Stimulated activated CD4-positive, alpha-beta T cell treated with anti-CD3 and anti-CD28 coated beads, Interleukin-2, amount 100 ng/mL, for 24 hours (primary cell): ENCODE measurements around the gene SMYD1.

Experiments used
- DNase-seq, 2 donors: peaks; one replicate each; pipeline ENCODE4 v3.0.0-alpha.2; 2020

The SMYD1 gene

DNA sequence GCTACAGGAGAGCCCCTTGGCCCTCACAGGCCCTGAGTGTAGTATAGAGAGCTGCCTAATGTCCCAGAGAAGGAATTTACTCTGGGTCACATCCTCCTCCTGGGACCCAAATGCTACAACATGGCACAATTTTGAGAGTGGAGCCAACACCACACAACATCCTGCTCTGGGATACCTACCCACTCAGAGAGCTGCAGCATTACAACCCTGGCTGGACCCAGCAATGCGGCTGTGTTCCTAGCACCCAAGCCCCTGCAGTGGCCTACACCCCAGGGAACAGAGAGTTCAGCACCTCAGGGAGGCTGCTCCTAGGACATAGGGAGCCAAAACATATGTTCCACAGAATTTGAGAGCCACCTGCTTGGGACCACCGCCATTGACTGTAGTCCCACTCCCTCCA, 79.5 kb downstream of the SMYD1 start:
- no peak for DNase-seq

DNA sequence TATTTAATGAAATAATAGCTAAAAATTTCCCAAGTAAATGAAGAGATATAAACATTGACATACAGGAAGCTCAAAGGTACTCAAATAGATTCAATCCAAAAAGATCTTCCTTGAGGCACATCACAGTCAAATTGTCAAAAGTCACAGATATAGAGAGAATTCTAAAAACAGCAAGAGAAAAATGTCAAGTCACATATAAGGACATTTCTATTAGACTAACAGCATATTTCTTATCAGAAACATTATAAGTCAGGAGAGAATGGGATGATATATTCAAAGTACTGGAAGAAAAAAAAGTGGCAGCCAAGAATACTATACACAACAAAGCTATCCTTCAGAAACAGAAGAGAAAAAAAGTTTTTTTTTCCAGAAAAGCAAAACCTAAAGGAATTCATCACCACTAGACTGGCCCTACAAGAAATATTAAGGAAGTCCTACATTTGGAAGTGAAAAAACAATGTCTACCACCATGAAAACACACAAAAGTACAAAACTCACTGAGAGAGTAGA, 81.4 kb downstream of the SMYD1 start:
- no peak for DNase-seq

DNA sequence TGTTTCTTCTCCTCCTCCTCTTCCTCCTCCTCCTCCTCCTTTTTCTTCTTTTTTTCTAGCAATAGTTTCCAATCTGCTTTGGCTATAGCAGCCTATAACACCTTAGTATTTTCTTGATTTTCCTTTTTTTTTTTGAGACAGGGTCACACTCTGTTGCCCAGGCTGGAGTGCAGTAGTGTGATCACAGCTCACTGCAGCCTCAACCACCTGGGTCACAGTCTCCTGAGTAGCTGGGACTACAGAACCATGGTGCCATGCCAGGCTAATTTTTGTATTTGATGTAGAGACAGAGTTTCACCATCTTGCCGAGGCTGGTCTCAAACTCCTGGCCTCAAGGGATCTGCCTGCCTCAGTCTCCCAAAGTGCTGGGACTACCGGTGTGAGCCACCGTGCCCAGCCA, 91.9 kb downstream of the SMYD1 start:
- no peak for DNase-seq

DNA sequence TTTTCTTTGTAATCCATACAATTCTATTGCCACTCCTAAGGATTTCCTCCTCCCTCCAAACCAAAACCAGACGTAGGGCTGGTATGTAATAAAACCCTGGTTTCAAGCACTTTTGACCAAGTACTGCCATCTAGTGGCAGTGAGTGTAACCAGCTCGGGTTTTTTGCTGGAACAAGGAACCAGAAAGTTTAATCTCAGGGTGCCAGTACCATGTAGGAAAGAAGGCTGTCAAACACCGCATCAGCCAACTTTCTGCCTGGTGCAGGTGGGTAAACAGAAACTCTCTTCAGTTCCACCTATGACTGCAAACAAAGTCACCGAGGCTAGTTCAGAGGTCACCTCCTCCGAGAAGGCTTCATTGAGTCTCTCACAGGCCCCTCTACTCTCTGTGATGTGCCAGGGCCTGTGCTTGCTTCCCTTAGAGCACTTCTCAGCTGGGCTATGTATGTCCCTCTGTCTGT, 92.4 kb downstream of the SMYD1 start:
- DNase-seq, result peak; percentile 51 to 65

DNA sequence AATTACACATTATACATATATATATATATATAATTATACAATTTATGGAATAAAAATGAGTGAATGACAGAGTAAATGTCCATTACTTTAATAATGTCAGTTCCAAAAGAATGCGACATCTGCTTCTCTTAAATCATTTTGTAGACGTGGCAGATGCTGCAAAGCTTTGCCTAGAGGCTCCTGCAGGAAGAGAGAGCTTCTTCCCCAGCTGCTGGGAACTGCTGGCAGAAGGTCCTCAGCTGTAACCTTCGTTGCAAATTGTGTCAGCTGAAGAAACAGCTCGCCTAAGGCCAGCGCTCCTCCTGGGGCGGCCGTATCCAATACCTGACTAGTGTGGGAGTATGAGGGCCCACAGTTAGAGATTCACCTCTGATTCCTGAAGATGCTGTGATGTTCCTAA, 92.9 kb downstream of the SMYD1 start:
- DNase-seq, result no peak

DNA sequence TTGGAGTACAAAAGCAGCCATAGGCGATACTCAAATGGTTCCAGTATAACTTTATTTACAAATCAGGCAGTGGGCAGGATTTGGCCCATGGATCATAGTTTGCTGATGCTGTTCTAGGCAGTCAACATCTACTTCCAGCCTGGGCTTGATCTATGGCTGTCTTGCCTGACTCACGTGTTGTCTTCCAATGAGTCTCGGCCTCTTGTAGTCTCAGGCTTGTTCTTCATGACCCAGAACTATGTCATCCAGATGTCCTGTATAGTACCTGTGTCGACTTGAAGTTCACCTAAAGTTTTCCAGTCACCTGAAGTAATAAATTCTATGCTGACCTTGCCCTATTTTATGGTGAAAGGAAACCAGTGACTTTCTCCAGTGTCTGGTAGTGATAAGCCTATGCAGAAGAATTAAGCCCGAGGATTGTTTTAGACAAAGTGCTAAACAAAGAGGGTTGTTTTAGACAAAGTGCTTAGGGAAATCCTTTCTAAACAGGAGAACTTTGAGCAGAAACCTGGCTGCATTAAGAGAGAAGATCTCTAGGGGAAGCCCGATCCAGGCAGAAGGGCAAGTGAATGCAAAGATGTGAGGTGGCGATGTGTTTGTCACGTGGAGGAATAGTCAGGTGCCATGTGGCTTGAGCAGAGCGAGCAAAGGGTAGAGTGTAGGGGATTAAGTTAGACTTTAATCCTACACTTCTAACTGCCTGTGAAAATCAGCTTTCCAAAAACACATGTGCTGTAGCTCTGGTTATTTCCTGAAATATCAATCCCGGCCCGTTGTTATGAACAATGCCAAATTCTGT, 94.0 kb downstream of the SMYD1 start:
- no peak for DNase-seq
